HG02973 (cell line): ENCODE data around the gene PIP4K2A.
"Not testable (repeated sequence)": the region's sequence is repeated elsewhere in the genome, so short reads cannot be mapped to it uniquely, and the experiment has no call there.

ENCODE experiments used
- ATAC-seq: cut with Tn5 transposase; IDR thresholded peaks from one replicate; pipeline ENCODE4 v1.9.1; 2021; ENCODE audit warnings: moderate library complexity; ENCODE audit not compliant: unreplicated experiment

The PIP4K2A gene

DNA sequence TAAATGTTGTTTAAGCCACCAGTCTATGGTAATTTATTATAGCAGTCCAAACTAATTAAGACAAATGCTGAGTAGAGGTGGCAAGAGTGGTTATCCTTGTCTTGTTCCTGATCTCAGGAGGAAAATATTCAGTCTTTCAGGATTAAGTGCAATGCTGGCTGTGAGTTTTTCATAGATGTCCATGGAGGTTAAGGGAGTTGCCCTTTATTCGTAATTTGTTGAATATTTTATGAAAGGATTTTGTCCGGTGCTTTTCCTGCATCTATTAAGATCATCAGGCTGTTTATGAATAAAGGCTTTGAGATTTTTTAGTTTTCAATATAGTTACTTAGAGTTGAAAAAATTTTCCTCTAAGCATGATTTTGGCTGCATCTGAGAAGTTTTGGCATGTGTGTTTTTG lies 186.9 kb downstream of the PIP4K2A start:
- no peak for ATAC-seq

DNA sequence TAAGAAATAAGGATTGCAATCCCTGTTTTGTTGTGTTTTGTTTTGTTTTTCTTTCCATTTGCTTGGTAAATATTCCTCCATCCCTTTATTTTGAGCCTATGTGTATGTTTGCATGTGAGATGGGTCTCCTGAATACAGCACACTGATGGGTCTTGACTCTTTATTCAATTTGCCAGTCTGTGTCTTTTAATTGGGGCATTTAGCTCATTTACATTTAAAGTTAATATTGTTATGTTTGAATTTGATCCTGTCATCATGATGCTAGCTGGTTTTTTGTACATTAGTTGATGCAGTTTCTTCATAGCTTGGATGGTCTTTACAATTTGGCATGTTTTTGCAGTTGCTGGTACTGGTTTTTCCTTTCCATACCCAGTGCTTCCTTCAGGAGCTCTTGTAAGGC lies 190.0 kb downstream of the PIP4K2A start:
- not testable (repeated sequence) for ATAC-seq

DNA sequence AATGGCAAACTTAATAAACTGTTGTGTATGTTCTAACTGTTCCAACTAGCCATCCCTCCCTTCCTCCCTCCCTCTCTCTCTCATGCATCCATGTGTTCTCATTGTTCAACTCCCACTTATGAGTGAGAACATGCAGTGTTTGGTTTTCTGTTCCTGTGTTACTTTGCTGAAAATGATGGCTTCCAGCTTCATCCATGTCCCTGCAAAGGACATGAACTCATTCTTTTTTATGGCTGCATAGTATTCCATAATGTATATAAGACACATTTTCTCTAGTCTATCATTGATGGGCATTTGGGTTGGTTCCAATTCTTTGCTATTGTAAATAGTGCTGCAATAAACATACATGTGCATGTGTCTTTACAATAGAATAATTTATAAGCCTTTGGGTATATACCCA lies 193.7 kb downstream of the PIP4K2A start:
- ATAC-seq: not testable (repeated sequence)

DNA sequence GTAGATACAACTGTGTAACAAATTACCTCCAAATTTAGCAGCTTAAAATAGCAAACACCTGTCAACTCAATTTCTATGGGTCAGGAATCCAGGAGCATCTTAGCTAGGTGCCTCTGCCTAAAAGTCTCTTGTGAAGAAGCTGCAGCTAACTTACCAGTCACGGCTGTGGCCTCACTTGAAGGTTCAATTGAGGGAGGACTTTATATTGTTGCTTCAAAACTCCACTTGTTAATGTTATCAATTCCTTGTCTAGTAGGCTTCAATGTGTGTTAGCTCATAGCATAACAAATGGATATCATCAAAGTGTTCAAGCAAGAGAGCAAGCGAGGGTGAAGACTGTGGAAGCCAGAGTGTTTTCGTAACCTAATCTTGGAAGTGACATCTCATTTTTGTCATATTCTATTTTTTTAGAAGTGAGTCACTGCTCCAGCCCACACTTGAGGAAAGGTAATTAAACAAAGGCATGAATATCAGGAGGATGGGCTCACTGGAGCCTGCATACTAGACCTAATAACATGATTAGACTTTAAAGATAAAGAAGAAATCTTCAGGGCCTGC lies 196.1 kb downstream of the PIP4K2A start:
- ATAC-seq: no peak

DNA sequence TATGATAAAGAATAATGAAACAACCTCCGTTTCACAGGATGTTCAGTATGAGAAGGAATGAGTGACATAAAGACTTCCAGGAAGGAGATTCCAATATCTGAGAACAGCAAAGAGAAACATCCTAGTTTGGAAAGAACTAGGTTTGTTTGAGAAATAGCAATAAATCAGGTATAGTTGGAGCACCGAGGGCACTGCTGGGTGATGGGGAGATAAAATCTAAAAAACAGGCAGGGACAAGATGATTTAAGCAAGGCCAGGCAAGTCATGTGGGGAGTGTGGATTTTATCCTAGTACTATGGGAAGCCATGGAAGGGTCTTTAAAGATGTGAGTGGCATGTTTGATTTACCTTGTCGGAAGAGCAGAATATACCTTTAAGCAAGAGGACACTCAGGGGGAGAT lies 199.4 kb downstream of the PIP4K2A start:
- ATAC-seq: no peak

DNA sequence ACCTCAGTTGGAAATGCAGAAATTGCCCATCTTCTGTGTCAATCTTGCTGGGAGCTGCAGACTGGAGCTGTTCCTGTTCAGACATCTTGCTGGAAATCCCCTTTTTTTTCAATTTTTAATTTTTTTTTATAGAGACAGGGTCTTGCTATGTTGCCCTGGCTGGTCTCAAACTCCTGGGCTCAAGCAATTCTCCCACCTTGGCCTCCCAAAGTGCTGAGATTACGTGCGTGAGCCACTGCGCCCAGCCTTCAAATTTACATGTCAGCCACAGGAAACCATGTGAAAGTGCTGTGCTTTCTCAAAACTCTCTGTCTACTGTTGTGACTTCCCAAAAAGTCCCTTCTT lies 200.0 kb downstream of the PIP4K2A start:
- not testable (repeated sequence) for ATAC-seq

DNA sequence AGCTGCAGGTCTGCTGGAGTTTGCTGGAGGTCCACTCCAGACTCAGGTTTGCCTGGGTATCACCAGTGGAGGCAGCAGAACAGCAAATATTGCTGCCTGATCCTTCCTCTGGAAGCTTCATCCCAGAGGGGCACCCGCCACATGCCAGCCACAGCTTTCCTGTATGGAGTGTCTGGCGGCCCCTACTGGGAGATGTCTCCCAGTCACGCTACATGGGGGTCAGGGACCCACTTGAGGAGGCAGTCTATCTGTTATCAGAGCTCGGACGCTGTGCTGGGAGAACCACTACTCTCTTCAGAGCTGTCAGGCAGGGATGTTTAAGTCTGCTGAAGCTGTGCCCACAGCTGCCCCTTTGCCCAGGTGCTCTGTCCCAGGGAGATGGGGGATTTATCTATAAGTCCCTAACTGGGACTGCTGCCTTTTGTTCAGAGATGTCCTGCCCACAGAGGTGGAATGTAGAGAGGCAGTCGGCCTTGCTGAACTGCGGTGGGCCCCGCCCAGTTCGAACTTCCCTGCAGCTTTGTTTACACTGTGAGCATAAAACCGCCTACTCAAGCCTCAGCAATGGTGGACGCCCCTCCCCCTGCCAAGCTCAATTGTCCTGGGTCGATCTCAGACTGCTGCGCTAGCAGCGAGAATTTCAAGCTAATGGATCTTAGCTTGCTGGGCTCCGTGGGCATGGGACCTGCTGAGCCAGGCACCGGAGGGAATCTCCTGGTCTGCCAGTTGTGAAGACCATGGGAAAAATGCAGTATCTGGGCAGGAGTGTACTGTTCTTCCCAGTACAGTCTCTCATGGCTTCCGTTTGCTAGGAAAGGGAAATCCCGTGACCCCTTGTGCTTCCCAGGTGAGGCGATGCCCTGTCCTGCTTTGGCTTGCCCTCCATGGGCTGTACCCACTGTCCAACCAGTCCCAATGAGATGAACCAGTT lies 200.6 kb downstream of the PIP4K2A start:
- ATAC-seq: not testable (repeated sequence)

DNA sequence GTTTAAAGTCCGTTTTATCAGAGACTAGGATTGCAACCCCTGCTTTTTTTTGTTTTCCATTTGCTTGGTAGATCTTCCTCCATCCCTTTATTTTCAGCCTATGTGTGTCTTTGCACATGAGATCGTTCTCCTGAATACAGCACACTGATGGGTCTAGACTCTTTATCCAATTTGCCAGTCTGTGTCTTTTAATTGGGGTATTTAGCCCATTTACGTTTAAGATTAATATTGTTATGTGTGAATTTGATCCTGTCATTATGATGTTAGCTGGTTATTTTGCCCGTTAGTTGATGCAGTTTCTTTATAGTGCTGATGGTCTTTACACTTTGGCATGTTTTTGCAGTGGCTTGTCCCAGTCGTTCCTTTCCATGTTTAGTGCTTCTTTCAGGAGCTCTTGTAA lies 202.4 kb downstream of the PIP4K2A start:
- not testable (repeated sequence) for ATAC-seq

DNA sequence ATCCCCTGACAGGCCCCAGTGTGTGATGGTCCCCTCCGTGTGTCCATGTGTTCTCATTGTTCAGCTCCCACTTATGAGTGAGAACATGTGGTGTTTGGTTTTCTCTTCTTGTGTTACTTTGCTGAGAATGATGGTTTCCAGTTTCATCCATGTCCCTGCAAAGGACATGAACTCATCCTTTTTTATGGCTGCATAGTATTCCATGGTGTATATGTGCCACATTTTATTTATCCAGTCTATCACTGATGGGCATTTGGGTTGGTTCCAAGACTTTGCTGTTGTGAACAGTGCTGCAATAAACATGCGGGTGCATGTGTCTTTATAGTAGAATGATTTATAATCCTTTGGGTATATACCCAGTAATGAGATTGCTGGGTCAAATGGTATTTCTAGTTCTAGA lies 206.2 kb downstream of the PIP4K2A start:
- ATAC-seq: not testable (repeated sequence)

DNA sequence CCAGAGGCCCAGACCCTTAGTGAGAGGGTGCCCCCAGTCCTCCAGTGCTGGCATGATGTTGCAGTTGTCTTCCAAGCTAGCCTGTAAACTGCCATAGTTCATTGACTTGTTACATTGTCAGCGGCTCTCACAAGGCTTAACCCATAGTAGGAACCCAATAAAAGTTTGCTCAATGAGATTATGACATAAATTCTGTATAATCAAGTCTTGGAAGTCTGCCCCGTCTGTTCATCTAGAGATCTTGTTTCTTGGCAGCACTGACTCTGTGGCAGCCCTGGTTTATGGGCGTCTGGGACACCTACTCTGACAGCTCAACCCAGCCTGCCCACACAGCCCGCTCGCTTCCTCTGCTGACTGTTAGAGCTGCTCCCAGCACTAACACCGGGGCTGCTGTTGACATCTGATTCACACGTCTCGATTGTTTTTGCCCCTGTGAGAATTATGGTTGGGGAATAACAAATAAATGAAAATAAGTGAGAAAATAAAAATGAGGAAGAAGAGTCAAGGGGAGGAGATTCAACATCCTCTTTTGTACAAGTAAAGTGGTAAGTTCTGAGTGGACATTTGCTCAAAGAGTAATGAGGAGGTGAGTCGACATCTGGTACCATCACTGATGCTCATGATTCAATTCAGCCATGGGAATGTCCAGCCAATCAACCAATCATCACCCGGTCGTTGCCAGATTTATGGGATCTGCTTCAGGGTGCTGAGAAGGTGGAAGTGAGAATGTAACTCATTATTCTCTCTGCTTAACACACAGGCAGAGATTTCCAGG lies 208.3 kb downstream of the PIP4K2A start:
- ATAC-seq: no peak

DNA sequence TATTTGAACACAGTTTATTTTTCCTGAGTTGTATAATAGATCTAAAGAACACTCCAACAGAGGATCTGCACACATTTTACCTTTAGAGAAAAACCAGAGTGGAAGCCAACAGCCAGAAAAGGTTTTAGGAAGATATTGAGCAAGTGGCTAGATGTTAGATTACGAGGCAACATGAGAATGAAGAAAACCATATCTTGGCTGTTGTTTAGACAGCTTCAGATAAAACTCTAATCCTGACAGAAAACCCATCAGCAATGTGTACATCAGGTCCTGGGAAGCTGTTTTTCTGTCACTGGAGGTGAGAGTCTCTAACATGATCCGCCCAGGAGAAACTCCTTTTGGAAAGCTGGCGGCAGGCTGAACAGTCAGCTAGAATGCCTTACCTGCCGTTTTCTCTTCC lies 209.6 kb downstream of the PIP4K2A start:
- ATAC-seq: no peak

DNA sequence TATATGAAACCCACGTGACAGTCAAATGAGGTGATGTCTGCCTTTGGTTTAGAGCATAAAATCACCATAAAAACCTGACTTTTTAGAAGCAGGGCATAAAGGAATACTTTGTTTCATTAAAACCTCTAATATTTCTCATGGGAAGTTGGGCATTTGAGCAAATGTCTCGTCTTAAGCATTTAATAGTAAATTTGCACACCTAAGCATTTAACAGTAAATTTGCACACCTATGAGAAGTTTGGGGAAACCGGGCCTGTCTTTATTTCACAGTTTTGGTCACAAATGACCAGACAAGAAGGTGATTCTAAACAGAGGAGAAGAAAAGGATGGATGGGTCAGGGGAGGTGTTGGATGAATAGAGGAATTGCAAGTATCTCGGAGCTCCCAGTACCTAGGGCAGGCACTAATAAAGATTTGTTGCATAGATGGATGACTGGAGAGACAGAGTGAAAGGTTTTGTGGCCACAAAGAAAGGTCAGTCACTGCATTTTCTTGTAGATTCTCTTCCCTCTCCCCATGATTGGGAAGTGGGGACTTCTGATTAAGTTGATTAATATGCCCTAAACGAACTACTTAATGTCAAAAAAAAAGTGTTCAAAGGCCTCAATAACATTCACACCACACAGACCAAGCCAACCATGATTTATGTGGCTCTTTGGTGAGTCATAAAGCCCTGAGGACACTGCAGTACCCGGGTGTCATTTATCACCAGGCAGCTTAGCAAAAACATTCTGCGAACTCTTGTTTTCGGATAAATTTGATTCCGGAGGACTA lies 210.9 kb downstream of the PIP4K2A start:
- no peak for ATAC-seq

DNA sequence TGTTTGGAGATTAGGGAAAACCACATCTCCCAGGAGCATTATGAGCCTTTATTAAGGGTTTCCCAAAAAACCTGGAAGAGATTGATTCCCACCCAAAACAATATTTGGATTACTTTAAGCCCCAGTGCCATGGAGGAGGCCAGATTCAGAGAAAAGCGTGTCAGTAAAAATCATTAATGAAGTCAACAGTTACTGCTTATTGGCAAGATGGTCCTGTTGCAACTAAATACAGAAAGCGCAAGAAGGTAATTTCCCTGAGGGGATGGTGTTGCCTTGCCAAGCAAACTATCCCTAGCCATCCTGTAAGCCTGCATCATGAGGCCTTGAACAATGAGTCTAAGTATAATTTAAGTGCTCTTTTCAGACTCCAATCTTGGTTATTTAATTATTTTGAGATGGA lies 212.5 kb downstream of the PIP4K2A start:
- no peak for ATAC-seq

DNA sequence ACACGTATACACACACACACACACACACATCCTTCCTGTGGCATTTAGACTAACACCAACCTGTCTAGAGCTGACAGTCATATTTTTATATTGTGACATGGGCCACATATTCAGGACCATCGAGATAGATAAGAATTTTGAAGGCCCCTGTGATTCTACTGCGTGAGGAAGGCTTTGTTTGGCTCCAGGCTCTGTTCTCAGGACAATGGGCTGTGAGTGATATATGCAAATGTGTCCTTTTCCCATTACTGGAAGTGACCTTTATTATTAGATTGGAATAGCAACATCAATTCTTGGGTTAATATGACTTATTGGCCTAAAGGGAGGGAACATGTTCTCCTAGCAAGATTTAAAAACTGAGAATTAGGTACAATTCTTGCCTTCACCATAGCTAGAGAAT lies 213.0 kb downstream of the PIP4K2A start:
- ATAC-seq: no peak

DNA sequence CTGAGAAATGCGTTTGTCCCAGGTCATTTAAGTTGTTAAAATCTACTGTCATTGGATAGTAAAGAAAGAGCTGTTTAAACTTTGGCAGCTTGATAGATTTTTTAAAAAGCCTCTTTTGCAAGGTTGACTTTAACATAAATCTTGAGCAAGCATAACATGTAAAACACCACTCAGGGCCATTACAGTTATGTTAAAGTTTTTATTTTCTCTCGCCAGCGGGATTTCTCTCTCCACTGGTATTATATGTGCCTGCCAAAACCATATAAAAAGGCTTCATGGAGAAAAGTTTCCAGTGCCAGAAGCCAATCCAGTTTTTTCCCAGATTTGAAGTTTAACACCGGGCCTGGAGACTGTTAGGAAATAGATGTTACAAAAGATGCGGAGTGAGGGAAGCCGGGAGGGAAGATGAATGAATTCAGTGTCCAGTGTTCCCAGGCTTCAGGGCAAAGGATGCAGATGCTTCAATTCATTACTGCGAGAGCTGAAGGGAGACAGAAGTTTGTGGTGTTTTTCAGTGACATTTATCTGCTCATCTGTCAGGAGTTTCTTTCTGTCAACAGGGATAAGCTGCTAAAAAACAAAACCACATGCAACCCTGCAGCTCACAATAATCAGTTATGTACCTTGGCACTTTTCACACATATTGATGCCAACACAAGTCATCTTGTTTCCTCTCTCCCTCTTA lies 213.6 kb downstream of the PIP4K2A start:
- ATAC-seq: no peak

DNA sequence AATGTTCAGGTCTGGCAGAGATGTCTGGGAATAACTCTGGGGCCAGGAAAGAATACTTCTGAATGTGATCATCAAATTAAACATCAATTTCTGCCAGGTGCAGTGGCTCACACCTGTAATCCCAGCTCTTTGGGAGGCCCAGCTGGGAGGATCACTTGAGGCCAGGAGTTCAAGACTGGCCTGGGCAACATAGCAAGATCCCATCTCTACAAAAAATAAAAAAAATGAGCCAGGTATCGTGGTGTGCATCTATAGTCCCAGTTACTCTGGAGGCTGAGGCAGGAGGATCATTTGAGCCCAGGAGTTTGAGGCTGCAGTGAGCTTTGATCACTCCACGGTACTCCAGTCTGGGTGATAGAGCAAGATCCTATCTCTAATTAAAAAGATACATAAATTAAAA lies 214.4 kb downstream of the PIP4K2A start:
- not testable (repeated sequence) for ATAC-seq

DNA sequence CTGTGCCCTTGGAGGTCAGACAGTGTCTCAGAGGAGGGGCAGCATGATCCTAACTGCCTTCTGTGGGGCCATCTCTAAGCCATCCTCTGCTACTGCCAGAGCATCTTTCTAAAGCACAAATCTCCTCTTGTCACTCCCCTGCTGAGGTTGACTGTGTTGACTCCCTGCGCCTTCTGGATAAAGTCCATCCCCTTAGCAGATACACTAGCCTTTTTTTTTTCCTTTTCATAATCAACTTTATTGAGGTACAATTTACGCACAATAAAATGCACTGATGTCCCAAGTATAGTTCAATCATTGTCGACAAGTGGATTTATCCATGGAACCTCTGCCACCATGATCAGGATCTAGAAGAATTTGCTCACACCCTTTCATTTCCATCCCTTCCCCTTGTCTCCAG lies 219.0 kb downstream of the PIP4K2A start:
- no peak for ATAC-seq

DNA sequence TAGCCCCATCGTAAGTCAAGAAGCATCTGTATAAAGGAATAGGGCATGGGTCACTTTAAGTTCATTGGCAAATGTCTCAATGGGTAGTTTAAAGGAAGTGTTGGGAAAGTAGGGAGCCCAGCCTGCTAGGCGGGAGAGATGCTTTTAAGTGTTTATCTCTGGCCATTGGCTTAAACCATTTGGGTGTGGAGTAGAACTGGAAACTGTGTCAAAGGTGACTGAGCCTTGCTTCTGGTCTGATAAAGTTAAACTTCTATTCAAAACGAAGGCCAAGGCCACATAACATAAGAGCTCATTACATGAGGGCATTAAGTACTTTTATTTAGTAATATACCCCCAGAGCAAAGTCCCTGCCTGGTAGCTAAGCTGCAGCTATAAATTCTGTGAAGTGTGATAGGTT lies 220.4 kb downstream of the PIP4K2A start:
- no peak for ATAC-seq

DNA sequence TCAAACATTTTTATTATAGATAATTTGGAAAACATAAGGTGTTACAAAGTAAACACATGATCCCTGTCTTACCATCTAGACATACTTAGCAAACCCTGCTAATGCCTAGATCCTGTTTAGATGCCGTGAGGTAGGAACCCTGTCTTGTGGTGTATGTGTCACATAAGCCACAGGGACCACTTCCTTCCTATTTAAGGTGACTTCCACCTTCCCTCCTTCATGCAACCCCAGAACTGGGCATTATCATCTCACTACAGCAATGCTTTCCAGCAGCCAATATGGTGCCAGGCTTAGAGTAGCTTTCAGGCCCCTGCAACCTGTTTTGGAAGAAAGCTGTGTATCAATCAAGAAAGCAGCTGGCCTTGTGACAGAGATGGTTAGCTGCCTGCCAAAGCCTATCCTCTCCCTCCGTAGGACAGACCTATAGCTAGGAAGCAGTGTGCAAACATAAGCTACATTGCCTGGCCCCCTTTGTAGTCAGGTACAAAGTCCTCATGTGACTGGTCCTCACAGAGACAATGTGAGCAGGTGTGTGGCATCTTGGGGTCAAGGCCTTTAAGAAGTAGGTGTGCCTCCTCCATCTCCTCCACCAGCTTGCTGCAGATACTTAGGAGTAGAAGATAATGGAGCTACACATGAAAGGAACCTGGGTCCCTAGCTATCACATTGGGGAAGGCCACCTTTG lies 222.3 kb downstream of the PIP4K2A start:
- ATAC-seq: peak; percentile 33

DNA sequence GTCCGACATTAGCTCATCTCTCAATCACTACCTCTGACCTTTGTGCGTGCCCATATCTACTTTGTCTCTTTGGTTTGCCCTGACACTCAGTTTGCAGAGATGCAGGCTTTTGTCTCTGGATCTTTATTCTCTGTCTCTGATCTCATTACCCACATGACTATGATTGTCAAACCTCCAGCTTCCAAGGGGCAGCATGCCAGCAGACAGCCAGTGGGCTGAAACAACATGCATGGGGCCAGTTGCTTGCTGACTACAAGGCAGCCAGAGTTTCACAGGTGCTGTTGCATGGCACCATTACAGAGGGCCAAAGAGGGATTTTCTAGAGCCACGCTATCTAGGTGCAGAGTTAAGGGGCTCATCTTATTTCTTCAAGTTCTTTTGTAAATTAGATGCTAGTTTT lies 222.9 kb downstream of the PIP4K2A start:
- ATAC-seq: no peak
